Daoy (cell line): ENCODE results near the gene PTDSS2. TPM values are rescaled to one million over a fixed set of nuclear protein-coding genes. Genes with fewer than 3 reads are reported as not detected.
"Not testable (repeated sequence)": the region's sequence is repeated elsewhere in the genome, so short reads cannot be mapped to it uniquely, and the experiment has no call there.

Source experiments
- DNase-seq: peaks from one replicate; pipeline ENCODE4 v3.0.0-alpha.2; 2015; ENCODE audit warnings: low read depth
- total RNA-seq: library from RNA; depleted of rRNA; stranded (reverse); fragments of >200 nt; shearing (Covaris generic); gene quantifications from 2 replicates; pipeline ENCODE4 v1.2.3, GENCODE V29; 2014

The PTDSS2 gene
- total RNA-seq, 1 experiment from 2014 or later: 16.2 TPM

DNA sequence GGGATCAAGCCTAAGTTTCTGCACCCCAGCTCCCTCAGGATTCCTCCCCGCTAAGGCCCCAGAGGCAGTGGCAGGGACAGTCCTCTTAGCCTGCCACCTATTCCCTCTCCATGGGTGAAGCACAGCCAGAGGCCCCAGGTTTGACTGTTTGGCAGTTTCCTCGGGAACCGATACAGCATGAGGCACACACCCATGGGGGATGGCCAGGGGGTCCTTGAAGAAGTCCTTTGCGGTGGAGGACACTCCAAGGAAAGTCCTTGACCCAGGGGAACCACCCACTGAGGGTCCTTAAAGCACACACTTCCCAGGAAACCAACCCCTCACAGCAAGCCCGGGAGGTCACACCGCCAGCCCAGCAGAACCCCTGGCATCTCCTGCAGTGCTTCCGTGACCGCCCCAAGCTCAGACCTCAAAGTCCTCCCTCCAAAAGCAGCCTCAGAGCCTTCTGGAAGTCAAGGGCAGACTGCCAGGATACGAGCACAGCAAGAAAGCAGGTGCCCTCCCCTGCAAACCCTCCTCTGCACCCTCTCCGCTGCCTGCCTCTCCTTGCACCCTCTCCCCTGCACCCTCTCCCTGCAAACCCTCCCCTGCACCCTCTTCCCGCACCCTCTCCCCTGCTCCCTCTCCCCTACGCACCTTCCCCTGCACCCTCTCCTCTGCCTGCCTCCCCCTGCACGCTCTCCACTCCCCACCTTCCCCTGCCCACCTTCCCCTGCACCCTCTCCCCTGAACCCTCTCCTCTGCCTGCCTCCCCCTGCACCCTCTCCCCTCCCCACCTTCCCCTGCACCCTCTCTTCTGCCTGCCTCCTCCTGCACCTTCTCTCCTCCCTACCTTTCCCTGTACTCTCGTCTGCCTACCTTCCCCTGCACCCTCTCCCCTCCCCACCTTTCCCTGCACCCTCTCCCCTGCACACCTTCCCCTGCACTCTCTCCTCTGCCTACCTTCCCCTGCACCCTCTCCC, 36.7 kb upstream of the PTDSS2 start:
- peak; percentile 45 for DNase-seq

DNA sequence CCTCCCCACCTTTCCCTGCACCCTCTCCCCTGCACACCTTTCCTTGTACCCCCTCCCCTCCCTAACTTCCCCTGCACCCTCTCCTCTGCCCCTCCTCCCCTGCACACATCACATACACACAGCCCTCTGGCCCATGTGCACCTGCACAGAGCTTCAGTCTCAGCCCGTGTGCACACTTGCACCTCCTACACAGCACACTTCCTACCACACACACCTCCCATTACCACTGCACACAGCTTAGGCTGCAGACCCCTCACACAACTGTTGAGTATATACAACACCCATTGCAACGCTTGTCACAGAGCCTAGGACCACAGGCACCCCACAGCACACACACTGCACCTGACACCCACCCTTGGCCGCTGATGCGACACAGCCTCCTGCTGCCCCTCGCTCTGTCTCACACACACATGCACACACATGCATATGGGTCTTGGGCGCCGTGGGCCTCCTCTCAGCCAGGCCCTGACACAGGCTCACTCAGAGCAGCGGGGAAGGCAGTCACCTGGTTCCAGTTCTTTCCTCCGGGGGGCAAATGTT, 35.7 kb upstream of the PTDSS2 start:
- no peak for DNase-seq

DNA sequence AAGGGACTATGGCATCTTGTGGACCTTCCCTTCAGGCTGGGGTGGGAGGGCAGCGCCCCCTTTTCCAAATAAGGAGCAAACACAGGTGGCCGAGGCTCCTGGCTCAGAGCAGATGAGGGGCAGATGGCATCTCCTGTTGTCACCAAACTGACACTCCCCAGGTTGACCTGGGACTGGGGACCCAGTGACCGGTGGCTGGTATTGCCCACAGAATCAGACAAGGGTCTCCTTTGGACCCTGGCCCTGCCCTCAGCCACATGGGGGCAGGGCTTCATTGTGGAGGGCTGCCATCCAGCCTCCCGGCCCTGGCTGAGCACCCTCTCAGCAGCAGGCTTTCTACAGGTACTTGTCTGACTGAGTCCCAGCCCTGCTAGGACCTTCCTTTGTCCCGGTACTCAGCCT, 34.4 kb upstream of the PTDSS2 start:
- no peak for DNase-seq

DNA sequence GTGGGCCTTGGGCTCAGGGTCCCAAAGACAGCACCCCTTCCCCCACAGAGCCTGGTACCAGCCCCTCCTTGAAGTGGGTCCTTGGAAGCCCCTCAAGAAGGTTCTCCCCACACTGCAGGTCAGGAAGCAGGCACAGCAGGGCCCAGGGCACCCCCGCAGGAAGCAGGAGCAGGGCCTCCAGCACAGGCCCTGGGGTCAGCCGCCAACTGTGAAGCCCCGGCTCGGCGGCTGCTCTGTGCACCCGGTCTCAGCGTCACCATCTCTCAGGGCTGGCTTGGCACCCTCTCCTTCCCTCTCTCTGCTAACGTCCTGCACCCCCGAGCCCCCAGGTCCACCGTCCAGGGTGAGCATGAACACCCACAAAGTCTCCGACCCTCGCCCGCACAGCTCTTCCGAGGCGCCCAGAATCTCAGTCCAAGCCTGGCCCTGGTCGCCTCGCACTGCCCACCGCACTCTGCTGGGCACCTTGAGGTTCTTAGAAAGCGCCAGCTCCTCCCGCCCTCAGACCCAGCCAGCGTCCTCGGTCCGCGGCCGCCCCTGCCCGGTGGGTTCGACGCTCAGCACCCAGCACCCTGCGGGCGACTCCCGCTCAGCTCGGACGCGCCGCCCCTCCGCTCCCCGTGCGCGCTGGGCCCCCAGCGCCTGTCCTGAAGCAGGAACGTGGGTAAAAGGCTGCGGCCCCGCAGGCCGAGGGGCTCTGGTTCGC, 33.9 kb upstream of the PTDSS2 start:
- no peak for DNase-seq

DNA sequence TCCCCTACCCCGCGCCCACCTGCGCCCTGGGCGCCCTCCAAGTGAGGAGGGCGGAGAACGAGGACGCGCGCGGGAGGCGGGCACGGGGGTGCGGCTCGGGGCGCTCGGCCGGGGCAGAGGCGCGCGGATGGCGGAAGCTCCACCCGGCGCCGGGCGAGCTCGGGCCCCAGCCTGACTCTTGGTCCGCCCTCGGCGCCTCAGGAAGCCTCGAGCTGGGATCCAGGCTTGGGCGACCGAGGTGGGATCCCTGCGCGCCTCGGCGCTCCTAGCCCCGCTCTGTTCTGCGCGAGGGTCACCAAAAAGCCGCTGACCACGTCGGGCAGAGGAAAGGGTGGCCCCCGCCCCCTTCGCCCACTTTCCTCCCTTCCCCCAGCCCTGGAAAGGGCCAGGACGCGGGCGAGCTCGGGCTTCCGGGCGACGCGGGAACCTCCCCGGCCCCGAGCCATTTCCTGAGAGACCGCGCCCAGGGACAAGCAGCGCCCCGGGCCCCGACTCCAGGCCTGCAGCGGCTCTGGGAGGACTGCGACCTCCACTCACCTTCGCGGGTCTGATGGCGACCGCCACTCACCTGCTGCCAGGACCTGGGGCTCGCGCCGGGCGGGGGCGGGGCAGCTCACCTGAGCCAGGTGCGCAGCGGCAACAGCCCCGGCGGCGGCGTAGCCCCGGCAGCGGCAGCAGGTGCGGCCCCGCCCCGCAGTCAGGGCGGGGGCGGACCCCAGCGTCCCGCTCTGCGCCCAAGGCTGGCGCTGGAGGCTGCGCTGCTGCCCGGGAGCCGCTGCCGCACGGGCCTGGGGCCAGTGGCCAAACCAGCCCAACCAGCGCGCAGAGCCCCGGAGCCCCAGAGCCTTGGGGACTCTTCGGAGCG, 33.1 kb upstream of the PTDSS2 start:
- DNase-seq: no peak

DNA sequence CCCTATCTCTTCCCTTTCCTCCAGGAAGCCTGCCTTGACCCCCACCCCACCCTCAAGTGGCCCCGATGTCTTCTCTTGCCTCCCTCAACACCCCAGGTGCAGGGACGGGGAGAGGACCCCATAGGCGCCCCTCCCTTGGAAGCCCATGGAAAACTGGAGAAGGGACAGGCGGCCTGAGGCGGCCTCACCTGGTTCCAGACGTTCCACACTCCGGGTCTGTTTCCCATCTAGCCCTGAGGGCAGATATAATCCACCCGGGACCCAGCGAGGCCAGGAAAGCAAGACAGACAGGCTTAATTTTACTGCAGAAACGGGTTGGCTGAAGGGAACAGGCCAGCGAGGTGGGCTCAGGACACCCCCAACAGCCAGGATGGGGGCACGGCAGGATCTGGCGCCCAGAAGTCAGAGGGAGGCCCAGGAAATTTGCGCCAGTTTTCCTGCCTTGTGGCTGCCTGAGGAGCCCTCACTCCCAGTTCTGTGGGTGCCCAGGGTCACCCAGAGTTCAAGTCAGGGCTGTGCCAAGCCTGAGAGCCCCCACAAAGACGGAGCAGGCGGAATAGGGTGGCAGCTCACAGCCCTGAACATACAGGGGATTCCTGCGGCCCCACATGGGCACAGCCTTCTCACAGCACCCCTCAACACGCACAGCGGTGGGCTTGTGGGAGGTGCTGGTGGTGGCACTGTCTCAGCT, 32.3 kb upstream of the PTDSS2 start:
- DNase-seq: no peak

DNA sequence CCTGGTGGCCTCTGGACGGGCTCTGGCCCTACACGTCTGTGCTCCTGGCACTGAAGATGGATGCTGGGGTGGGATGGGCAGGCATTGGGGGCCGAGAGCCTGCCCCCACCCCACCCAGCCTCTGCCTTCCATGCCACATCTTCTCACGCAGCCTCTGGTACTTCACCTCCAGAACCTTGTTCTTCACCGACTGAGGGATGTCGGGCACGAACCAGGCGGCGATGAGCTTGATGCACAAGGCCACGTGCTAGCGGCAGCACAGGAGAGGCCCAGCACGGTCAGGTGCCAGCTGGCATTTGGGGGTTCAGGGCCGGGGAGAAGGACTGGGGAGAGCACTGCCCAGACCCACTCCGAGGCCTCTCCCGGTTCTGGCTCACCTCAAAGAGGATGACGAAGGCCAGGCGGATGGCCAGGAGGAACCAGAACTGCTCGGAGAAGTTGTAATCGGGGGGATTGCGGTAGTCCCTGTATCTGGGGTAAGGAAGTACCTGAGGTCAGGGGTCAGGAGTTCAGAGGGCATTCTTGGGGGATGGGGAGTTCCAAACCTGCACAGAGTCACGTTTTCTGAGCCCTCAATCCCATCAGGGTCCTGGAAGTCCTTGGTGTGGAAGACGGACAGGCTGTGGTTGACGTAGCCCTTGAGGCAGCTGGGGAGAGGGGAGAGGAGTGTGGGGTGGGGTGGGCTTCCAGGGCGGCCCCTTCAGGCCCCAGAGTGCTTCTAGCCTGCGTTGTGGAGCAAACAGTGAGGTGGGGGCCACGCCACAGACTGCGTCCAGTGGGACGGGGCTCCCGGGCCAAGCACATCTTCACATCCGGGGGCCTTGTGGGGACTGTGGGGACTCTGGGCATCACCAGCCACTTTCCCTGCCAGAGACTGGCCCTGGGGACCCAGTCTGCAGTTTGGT, 31.5 kb upstream of the PTDSS2 start:
- no peak for DNase-seq

DNA sequence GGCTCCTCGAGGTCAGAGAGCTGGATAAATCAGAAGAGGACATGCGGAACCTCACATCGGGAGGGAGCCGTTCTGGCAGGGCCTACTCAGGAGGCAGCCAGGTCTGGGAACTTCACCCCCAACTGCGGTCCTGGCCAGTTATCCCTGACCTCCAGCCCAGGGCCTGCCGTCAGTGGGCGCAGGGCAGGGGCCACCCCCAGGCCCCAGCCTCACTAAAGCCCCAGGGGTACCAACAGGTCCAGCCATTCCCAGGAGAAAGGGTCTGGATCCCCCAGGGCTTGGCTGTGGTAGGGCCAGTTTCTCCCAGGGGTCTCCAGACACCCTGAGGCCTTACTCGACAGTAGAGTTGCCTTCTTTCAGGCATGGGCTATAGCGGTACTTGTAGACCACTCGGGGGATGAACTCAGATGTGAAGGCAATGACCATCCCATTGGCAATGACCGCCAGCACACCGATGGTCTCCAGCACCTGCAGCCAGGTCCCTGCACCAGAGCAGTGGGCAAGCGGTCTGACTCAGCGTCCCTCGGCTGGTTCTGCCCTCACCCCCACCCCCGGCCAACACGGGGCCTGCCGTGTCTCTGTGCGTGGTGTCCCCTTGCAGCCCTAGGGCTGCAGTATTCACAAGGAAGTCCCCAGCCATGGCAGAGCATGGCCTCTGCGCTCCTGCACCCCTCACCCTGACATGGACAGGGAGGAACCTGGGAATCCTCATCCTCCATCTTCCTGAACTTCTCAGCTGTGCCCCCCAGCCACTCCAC, 30.7 kb upstream of the PTDSS2 start:
- no peak for DNase-seq

DNA sequence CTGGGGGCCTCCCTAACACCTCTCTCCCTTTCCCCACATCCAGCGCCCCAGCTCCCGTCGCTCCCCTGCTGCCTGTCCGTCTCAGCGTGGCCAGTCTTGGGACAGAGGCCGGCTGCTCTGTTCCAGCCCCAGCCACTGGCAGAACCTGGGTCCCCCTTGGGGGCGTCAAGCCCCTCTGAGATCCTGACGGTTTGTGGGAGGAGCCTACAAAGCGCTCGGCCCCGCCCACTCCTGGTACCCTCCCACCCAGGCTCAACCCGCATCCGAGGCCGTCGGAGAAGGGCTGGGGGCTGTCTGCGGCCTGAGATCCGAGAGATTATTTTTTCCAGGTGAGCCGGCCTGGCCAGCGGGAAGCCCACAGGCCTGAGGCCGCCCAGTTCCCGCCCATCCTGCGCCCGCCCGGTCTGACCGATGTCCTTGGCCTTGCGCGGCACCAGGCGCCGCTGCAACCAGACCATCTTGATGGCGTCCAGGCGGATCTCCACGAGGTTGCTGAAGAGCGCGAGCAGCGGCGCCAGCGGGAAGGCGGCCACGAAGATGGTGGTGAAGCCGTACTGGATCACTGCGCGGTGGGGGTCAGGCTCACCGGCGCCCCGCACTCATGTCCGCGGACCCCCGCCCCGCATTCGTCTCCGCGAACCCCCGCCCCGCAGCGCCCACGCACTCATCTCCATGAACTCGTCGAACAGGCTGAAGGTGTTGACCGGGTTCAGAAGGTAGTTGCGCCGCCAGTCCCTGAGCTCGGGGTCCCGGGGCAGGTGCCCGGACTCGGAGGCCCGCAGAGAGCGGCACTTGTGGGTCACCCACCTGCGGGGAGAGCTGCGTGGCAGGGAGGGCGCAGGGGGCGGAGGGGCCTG, 29.8 kb upstream of the PTDSS2 start:
- DNase-seq: no peak

DNA sequence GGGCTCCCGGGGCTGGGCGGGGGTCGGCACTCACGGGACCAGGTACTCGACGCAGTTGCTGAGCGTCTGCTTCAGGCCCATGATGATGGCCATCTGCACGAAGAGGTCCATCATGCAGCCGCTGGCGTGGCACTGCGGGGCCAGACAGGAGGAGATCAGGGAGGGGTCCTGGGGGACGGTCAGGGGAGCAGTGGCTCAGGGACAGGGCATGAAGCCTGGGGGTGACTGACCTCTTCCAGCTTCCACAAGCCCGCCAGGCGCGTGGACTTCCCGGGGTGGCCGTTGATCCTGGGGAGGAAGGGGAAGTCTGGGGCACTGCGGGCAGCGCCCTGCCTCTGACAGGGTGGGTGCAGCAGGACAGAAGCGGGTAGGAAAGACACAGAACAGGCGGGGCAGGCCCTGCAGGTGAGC, 29.2 kb upstream of the PTDSS2 start:
- no peak for DNase-seq

DNA sequence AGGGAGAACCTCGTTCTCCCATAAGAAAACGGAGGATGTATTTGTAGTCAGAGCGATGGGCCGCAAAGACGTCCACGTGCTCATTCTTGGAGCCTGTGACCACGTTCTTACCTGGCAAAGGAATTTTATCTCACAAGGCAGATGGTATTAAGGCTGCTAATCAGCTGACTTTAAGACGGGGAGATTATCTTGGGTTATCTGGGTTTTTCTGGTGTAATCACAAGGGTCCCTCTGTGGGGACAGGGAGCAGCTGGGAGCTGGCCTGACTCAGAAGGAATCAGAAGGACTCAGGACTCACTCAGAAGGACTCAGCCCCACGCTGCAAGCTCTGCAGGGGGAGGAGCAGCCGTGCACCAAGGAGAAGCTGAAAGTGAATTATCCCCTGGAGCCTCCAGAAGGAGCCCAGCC, 27.8 kb upstream of the PTDSS2 start:
- no peak for DNase-seq

DNA sequence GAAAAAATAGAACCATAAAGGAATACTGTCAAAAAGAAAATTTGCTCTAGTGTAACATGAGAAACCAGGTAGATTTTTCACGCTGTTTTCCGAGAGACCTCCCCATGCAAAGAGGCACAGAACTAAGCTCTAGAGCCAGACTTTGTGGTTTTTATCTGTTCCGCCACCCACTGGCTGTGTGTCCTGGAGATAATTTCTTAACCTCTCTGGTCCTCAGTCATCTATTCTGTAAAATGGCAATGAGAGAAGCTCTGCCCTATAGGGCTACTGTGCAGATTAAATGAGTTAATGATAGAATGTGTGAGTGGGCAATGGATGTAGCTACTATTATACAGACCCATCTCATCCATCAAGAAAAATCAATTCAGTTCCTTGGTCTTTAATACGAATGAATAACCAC, 25.8 kb upstream of the PTDSS2 start:
- no peak for DNase-seq

DNA sequence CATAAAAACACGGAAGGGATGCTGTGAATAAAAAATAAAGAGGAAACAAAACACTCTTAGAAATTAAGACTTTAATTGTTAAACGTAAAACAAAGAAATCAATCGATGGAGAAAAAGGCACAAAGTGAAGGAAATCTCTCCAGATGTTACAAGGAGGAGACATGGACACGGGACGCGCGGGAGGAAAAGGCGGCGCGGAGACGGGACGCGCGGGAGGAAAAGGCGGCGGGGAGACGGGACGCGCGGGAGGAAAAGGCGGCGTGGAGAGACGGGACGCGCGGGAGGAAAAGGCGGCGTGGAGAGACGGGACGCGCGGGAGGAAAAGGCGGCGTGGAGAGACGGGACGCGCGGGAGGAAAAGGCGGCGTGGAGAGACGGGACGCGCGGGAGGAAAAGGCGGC, 25.3 kb upstream of the PTDSS2 start:
- DNase-seq: not testable (repeated sequence)

DNA sequence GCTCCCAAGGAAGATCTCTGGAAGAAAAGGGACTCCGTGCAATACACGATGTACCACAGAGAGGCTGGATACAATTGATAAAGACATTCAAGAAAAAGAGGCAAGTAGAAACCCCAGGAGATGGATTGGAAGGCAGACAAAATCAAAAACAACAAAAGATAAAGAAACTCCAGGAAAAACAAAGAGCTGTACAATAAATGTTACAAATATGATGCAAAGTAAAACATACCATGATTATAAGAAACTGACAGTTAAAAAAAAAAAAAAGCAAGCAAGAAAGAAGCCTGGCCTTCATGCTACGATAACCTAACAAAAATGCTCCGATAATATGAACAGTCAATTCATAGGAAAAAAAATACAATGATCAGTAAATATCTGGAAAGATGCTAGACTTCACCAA, 24.8 kb upstream of the PTDSS2 start:
- no peak for DNase-seq

DNA sequence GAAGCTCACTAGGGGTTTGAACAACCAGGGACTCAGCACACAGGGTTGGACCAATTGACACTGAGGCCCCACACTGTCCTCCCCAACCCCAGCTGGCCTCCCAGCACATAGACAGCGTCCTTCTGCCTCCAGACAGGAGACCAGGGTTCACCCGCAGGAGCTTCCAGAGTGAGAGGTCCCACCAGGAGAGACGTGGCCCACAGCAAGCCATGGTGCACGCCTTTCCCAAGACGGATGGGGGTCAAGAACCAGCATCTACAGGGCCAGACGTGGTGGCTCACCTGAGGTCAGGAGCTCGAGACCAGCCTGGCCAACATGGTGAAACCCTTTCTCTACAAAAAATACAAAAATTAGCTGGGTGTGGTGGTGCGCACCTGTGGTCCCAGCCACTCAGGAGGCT, 23.2 kb upstream of the PTDSS2 start:
- no peak for DNase-seq

DNA sequence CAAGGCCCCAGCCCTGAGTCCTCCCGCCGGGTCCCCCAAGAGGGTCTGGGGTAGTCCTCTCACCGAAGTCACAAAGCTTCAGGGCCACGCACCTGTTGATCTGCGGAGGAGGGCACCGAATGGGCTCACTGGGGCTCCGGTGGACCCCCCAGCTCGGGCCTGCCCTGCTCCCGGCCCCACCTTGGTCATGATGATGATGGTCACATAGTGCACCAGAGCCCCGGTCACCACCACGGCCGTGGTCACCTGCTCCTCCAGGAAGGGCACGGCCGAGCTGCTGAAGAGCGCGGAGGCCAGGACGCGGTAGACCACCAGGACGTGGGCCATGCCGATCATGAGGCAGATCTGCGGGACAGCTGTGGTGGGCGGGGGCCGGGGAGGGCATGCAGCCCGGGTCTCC, 21.8 kb upstream of the PTDSS2 start:
- DNase-seq: no peak

DNA sequence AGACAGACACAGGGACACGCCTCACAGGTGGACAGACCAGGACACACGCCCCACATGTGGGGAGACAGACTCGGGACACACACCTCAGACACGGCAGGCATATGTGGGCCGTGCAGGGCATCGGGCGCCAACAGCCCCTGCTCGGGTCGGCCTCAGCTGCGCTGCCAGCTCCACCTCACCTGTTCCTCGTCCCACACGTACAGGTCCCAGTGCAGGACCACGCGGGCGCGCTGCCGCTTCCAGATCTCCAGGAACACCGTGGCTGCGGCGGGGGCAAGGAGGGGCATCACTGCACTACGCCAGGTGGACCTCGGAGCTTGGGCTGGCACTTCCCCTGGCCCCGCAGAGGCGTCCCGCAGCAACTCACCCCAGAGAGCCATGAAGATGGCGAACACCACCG, 20.7 kb upstream of the PTDSS2 start:
- no peak for DNase-seq

DNA sequence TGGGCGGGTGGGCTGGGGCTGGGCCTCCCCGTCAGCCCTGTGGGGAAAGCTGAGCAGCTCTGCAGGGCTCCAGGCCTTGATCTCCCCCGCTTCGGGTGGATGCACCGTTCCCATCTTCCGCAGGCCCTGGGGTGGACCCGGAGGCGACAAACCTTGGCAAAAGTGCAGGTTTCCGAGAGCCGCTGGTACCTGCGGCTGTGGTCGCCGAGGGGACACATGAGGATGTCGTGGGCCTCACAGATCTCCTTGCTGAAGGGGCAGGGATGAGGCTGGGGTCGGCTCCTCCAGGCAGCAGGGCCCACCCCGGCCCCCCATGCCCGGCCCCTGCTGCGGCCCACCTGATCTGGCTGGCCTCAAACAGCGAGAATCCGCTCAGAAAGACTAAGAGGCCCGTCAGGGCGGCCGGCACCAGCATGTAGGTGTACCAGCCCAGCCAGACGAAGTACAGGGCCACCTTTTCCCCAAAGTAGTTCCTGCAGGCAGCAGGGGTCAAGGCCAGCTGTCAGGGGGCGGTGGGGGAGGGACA, 20.1 kb upstream of the PTDSS2 start:
- no peak for DNase-seq
